ENCODE data around the gene EEPD1.

- TF ChIP-seq CTCF (IDR thresholded peaks at IDR 0.05) (no peak), EP300 (IDR thresholded peaks at IDR 0.05) (no peak)
Observed at GRCh38 chr7:36116347-36117202, 36.5 kb upstream of the EEPD1 start.

Measured in ovary (tissue), 3 donors.